NCI-H1436 (cell line): ENCODE measurements around the gene PRMT1.
"Not testable (repeated sequence)": the region's sequence is repeated elsewhere in the genome, so short reads cannot be mapped to it uniquely, and the experiment has no call there.

Experiments used
- DNase-seq: peaks from one replicate; lab custom pipeline; 2025; lab: John Stamatoyannopoulos, UW

PRMT1 gene

GRCh38 chr19:49677231-49677900, at the start of gene PRMT1:
TSS of gene PRMT1 (plus strand) at chr19:49677271. CDS start at chr19:49677281, 10 bp downstream.
- DNase-seq: peak; percentile 60

GRCh38 chr19:49629659-49630058, 47.4 kb upstream of the PRMT1 start:
- DNase-seq: no peak

GRCh38 chr19:49631014-49631588, 46.0 kb upstream of the PRMT1 start:
- DNase-seq: no peak

- DNase-seq: no peak
These were observed 45.4 kb upstream of the PRMT1 start for GRCh38 chr19:49631610-49632192.

GRCh38 chr19:49632576-49632975, 44.5 kb upstream of the PRMT1 start:
- no peak for DNase-seq

GRCh38 chr19:49633273-49633672, 43.8 kb upstream of the PRMT1 start:
- not testable (repeated sequence) for DNase-seq

GRCh38 chr19:49635530-49636232, 41.4 kb upstream of the PRMT1 start:
- no peak for DNase-seq

GRCh38 chr19:49636233-49636932, 40.7 kb upstream of the PRMT1 start:
- DNase-seq: no peak

- DNase-seq: peak; percentile 22
These were observed 39.0 kb upstream of the PRMT1 start for GRCh38 chr19:49637821-49638738.

- DNase-seq: no peak
These were observed 37.5 kb upstream of the PRMT1 start for GRCh38 chr19:49639401-49640112.

GRCh38 chr19:49640113-49640898, 36.8 kb upstream of the PRMT1 start, which contains the start of gene RRAS:
TSS of gene RRAS (minus strand) at chr19:49640143. CDS start at chr19:49640098, 45 bp downstream.
- DNase-seq: peak; percentile 100

- peak; percentile 100 for DNase-seq
These were observed 35.2 kb upstream of the PRMT1 start, which contains the start of gene SCAF1 for GRCh38 chr19:49641688-49642491. TSS of gene SCAF1 (plus strand) at chr19:49642209. CDS start at chr19:49645027, 2,818 bp downstream.

- no peak for DNase-seq
These were observed 34.5 kb upstream of the PRMT1 start for GRCh38 chr19:49642492-49643035.

GRCh38 chr19:49643466-49643865, 33.6 kb upstream of the PRMT1 start:
- DNase-seq: no peak

GRCh38 chr19:49645592-49645991, 31.5 kb upstream of the PRMT1 start:
- no peak for DNase-seq

- DNase-seq: no peak
These were observed 31.1 kb upstream of the PRMT1 start for GRCh38 chr19:49645995-49646394.

GRCh38 chr19:49646586-49646985, 30.5 kb upstream of the PRMT1 start:
- DNase-seq: no peak
